ENCODE measurements around the gene GLTP. TPM values are rescaled to one million over a fixed set of nuclear protein-coding genes. Genes with fewer than 3 reads are reported as not detected.

The GLTP gene
- total and polyA plus RNA-seq, 2 of the 13 experiments (the other 11 are each of a cell fraction or from before 2014, with no cell fraction given), result 10.7 to 12.9 TPM

DNA sequence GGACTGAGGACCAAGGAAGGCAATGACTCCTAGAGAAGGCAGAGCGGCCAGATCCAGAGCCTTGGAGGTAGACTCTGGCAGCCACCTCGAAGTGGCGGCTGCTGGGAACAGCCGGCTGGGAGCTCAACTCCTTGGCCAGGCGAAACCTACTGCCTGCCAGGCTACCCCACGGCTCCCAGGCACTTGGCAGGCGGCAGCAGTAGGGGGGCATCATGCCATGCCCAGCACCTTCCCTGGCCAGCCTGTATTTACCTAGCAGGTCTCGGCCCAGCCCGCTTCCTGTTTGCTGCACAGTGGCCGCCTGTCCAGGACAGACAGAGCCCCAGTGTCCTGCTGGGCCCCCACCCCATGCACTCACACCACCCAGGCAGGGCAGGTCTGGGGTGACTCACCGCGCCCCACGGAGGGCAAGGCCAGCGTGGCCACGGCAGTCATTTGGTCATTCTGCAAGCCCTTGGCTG is 57.4 kb downstream of the GLTP start (continued):
- TF ChIP-seq, protein P1, sequence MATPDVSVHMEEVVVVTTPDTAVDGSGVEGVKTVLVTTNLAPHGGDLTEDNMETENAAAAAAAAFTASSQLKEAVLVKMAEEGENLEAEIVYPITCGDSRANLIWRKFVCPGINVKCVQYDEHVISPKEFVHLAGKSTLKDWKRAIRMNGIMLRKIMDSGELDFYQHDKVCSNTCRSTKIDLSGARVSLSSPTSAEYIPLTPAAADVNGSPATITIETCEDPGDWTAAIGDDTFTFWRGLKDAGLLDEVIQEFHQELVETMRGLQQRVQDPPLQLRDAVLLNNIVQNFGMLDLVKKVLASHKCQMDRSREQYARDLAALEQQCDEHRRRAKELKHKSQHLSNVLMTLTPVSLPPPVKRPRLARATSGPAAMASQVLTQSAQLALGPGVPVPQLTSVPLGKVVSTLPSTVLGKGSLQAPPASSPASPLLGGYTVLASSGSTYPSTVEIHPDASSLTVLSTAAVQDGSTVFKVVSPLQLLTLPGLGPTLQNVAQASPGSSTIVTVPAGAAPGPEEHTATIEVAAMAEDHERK (CRISPR knock-in tag; IDR thresholded peaks at IDR 0.05; ENCODE audit: low read depth), result no peak
- TF ChIP-seq RARA (CRISPR knock-in tag; IDR thresholded peaks at IDR 0.05) (peak; percentile 80), ZNF556 (CRISPR knock-in tag; IDR thresholded peaks at IDR 0.05; ENCODE audit: borderline replicate concordance) (no peak), PITX1 (CRISPR knock-in tag; IDR thresholded peaks at IDR 0.05) (0 out of 2 replicates have a peak, but pooled peaks have one; percentile 18), DNMT3B (CRISPR knock-in tag; conservative IDR thresholded peaks at IDR 0.05) (0 out of 2 replicates have a peak, but pooled peaks have one; percentile 52), HDAC6 (IDR thresholded peaks at IDR 0.05; ENCODE audit: low read depth, low read length) (no peak), ZNF264 (CRISPR knock-in tag; IDR thresholded peaks at IDR 0.05) (no peak), REL (CRISPR knock-in tag; conservative IDR thresholded peaks at IDR 0.05) (no peak), ZFP90 (CRISPR knock-in tag; IDR thresholded peaks at IDR 0.05; ENCODE audit: borderline replicate concordance) (peak; percentile 39; the same call in 1 of the 2 replicates), STAG1 (CRISPR knock-in tag; IDR thresholded peaks at IDR 0.05) (no peak), JUN (CRISPR knock-in tag; IDR thresholded peaks at IDR 0.05) (no peak), HNRNPL (IDR thresholded peaks at IDR 0.05; ENCODE audit: low read depth, low read length) (peak; percentile 100), ZNF501 (CRISPR knock-in tag; IDR thresholded peaks at IDR 0.05) (no peak), SPEN (CRISPR knock-in tag; IDR thresholded peaks at IDR 0.05; ENCODE audit: low read depth) (peak; percentile 19; the same call in 1 of the 2 replicates), CBX1 (IDR thresholded peaks at IDR 0.05; ENCODE audit: low read depth) (no peak), TAF15 (IDR thresholded peaks at IDR 0.05; ENCODE audit: low read depth, low read length, poor library complexity, severe bottlenecking) (no peak), ZNF792 (CRISPR knock-in tag; IDR thresholded peaks at IDR 0.05) (peak; percentile 32; the same call in 1 of the 2 replicates), RXRB (CRISPR knock-in tag; IDR thresholded peaks at IDR 0.05; ENCODE audit: borderline replicate concordance) (peak; percentile 70; the same call in 1 of the 2 replicates), SRSF1 (optimal IDR thresholded peaks at IDR 0.05; ENCODE audit: low read depth, low read length) (peak; percentile 98), HIVEP1 (CRISPR knock-in tag; IDR thresholded peaks at IDR 0.05) (no peak)
- TF ChIP-seq, protein P2, sequence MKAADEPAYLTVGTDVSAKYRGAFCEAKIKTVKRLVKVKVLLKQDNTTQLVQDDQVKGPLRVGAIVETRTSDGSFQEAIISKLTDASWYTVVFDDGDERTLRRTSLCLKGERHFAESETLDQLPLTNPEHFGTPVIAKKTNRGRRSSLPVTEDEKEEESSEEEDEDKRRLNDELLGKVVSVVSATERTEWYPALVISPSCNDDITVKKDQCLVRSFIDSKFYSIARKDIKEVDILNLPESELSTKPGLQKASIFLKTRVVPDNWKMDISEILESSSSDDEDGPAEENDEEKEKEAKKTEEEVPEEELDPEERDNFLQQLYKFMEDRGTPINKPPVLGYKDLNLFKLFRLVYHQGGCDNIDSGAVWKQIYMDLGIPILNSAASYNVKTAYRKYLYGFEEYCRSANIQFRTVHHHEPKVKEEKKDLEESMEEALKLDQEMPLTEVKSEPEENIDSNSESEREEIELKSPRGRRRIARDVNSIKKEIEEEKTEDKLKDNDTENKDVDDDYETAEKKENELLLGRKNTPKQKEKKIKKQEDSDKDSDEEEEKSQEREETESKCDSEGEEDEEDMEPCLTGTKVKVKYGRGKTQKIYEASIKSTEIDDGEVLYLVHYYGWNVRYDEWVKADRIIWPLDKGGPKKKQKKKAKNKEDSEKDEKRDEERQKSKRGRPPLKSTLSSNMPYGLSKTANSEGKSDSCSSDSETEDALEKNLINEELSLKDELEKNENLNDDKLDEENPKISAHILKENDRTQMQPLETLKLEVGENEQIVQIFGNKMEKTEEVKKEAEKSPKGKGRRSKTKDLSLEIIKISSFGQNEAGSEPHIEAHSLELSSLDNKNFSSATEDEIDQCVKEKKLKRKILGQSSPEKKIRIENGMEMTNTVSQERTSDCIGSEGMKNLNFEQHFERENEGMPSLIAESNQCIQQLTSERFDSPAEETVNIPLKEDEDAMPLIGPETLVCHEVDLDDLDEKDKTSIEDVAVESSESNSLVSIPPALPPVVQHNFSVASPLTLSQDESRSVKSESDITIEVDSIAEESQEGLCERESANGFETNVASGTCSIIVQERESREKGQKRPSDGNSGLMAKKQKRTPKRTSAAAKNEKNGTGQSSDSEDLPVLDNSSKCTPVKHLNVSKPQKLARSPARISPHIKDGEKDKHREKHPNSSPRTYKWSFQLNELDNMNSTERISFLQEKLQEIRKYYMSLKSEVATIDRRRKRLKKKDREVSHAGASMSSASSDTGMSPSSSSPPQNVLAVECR (CRISPR knock-in tag; IDR thresholded peaks at IDR 0.05; ENCODE audit: borderline replicate concordance), result peak; percentile 14; the same call in 1 of the 2 replicates
- TF ChIP-seq, protein P3, sequence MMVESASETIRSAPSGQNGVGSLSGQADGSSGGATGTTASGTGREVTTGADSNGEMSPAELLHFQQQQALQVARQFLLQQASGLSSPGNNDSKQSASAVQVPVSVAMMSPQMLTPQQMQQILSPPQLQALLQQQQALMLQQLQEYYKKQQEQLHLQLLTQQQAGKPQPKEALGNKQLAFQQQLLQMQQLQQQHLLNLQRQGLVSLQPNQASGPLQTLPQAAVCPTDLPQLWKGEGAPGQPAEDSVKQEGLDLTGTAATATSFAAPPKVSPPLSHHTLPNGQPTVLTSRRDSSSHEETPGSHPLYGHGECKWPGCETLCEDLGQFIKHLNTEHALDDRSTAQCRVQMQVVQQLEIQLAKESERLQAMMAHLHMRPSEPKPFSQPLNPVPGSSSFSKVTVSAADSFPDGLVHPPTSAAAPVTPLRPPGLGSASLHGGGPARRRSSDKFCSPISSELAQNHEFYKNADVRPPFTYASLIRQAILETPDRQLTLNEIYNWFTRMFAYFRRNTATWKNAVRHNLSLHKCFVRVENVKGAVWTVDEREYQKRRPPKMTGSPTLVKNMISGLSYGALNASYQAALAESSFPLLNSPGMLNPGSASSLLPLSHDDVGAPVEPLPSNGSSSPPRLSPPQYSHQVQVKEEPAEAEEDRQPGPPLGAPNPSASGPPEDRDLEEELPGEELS (CRISPR knock-in tag; IDR thresholded peaks at IDR 0.05), result peak; percentile 64
- TF ChIP-seq, protein P4, sequence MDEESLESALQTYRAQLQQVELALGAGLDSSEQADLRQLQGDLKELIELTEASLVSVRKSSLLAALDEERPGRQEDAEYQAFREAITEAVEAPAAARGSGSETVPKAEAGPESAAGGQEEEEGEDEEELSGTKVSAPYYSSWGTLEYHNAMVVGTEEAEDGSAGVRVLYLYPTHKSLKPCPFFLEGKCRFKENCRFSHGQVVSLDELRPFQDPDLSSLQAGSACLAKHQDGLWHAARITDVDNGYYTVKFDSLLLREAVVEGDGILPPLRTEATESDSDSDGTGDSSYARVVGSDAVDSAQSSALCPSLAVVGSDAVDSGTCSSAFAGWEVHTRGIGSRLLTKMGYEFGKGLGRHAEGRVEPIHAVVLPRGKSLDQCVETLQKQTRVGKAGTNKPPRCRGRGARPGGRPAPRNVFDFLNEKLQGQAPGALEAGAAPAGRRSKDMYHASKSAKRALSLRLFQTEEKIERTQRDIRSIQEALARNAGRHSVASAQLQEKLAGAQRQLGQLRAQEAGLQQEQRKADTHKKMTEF (CRISPR knock-in tag; IDR thresholded peaks at IDR 0.05), result peak; percentile 46
